Stomach (tissue), 9 donors: ENCODE measurements around the gene TANGO6. TPM values are rescaled to one million over a fixed set of nuclear protein-coding genes. Genes with fewer than 3 reads are reported as not detected.

Experiments
- DNase-seq, 2 donors: peaks; one replicate each; pipeline versions ENCODE4 v3.0.0 to v3.0.0-alpha.2; 2013 to 2019
- H3K27ac ChIP-seq, 5 donors: fragments of 200-600 bp in 4 of 5; sonication (generic) in 4 of 5; one replicate each; pipeline ENCODE4 v1.5.1; 2013 to 2019; ENCODE audit warnings: mild to moderate bottlenecking in 1 of 5, moderate library complexity in 1 of 5
- H3K27me3 ChIP-seq, 3 donors: fragments of 200-600 bp; sonication (generic); one replicate each; pipeline ENCODE4 v1.5.1; 2017 to 2019; ENCODE audit warnings: mixed run types in 1 of 3
- H3K36me3 ChIP-seq, 4 donors: fragments of 200-600 bp; sonication (generic); 1 replicate in 3 of 4; 2 replicates in 1 of 4; pipeline ENCODE4 v1.5.1; 2016 to 2019
- H3K4me1 ChIP-seq, 4 donors: fragments of 200-600 bp; sonication (generic); one replicate each; pipeline ENCODE4 v1.5.1; 2016 to 2019
- H3K4me3 ChIP-seq, 4 donors: fragments of 200-600 bp; sonication (generic) in 3 of 4; one replicate each; pipeline ENCODE4 v1.5.1; 2016 to 2019; ENCODE audit warnings: mild to moderate bottlenecking in 1 of 4
- H3K9me3 ChIP-seq, 4 donors: fragments of 200-600 bp; sonication (generic); one replicate each; pipeline ENCODE4 v1.5.1; 2016 to 2019
- EP300 ChIP-seq: sonication (generic); formaldehyde crosslinking; IDR thresholded peaks from one replicate; pipeline ENCODE4 v1.6.1; 2017; ENCODE audit warnings: antibody characterized with exemption
- POLR2A ChIP-seq, 4 donors: fragments of 450-650 bp; IDR thresholded peaks; one replicate each; pipeline ENCODE4 v1.6.1; 2016; ENCODE audit warnings: antibody characterized with exemption in 4 of 4, control low read depth in 2 of 4, mild to moderate bottlenecking in 1 of 4, moderate library complexity in 1 of 4
- POLR2AphosphoS5 ChIP-seq, 3 donors: sonication (generic); formaldehyde crosslinking; IDR thresholded peaks; one replicate each; pipeline ENCODE4 v1.6.1; 2016; ENCODE audit warnings: antibody characterized with exemption in 3 of 3
- WGBS, 5 donors: extraction: QIAGEN DNeasy Blood & Tissue Kit in 3 of 5; methylation state at CpG; one replicate each; pipeline versions ENCODE4 v1.1.5 to v1.1.7; 2013 to 2018; 5-methylcytosine and 5-hydroxymethylcytosine counted together
- intact Hi-C: fragments of 100-400 bp; cut with DNase I; formaldehyde crosslinking; loops from one replicate; pipeline ENCODE4 v1.15.1; 2023; ENCODE audit warnings: low total_unique reads
- polyA plus RNA-seq, 3 donors: library from polyadenylated mRNA; stranded (reverse); fragments of 200-250 nt; gene quantifications; one replicate each; pipeline ENCODE4 v1.2.3, GENCODE V29; 2013
- total RNA-seq, 5 donors: library from RNA; depleted of rRNA; stranded (reverse); fragments of >200 nt; gene quantifications; one replicate each; pipeline versions ENCODE4 v1.1.0 to v1.2.3, GENCODE V29; 2014 to 2016
- TF ChIP-seq, protein P1 (sequence below), 7 experiments: fragments of 450-650 bp in 4 of 7; fragments of 200-600 bp in 3 of 7; sonication (generic) in 3 of 7; IDR thresholded peaks; one replicate each; pipeline ENCODE4 v1.5.1; 2016 to 2019; ENCODE audit warnings: antibody characterized with exemption in 7 of 7, control low read depth in 2 of 7, mild to moderate bottlenecking in 1 of 7
- donor health status: healthy with polysubstance abuse.
- donor health status: Bipolar disorder and iron deficiency.
- donor health status: healthy.

Gene TANGO6
- total and polyA plus RNA-seq, 8 donors, result 2.2 to 32.7 (median 11.4) TPM

DNA sequence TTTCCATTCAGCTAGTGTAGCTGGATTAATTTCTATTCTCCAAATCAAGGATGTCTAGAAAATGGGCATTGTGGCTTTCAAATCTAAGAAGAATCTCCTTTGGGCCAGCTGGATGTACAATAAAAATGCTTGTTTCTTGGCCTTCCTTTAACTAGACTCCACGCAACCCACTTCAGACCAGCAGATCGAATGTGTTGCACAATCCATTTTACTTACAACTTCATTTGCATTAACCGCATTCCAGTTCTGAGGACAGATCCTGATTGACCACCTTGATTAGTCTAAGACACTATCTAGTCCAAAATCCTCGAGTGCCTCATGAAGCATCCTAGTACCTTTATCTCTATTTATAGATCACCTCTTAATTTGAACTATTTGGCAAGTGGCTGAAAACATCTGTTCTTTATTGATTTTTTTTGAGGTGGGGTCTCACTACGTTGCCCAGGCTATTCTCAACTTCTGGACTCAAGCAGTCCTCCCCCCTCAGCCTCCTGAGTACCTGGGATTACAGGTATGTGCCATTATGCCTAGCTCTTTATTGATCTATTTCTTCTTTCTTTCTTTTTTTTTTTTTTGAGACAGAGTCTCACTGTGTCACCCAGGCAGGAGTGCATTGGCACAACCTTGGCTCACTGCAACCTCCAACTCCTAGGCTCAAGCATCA is 241.8 kb downstream of the TANGO6 start:
- DNase-seq, result no peak
- Histone ChIP-seq H3K36me3 (peaks cover 8 to 32% (median 18%) of the 10 kb centered on the region in 4 donors), H3K27ac (no peak overlapping the region), H3K9me3 (no peaks in the 10 kb centered on the region), H3K27me3 (no peaks in the 10 kb centered on the region), H3K4me3 (no peak overlapping the region), H3K4me1 (peaks cover 8 to 31% (median 15%) of the 10 kb centered on the region in 4 donors)
- 86 to 93% (median 89%) methylated on average over 5 of the region's 5 CpGs for WGBS, 5 donors
- TF ChIP-seq POLR2A (IDR thresholded peaks at IDR 0.05) (no peak), EP300 (no peak), POLR2AphosphoS5 (IDR thresholded peaks at IDR 0.05) (no peak)
- TF ChIP-seq, protein P1, sequence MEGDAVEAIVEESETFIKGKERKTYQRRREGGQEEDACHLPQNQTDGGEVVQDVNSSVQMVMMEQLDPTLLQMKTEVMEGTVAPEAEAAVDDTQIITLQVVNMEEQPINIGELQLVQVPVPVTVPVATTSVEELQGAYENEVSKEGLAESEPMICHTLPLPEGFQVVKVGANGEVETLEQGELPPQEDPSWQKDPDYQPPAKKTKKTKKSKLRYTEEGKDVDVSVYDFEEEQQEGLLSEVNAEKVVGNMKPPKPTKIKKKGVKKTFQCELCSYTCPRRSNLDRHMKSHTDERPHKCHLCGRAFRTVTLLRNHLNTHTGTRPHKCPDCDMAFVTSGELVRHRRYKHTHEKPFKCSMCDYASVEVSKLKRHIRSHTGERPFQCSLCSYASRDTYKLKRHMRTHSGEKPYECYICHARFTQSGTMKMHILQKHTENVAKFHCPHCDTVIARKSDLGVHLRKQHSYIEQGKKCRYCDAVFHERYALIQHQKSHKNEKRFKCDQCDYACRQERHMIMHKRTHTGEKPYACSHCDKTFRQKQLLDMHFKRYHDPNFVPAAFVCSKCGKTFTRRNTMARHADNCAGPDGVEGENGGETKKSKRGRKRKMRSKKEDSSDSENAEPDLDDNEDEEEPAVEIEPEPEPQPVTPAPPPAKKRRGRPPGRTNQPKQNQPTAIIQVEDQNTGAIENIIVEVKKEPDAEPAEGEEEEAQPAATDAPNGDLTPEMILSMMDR (IDR thresholded peaks at IDR 0.05), result no peak
- intact Hi-C loops, result no loop called here

DNA sequence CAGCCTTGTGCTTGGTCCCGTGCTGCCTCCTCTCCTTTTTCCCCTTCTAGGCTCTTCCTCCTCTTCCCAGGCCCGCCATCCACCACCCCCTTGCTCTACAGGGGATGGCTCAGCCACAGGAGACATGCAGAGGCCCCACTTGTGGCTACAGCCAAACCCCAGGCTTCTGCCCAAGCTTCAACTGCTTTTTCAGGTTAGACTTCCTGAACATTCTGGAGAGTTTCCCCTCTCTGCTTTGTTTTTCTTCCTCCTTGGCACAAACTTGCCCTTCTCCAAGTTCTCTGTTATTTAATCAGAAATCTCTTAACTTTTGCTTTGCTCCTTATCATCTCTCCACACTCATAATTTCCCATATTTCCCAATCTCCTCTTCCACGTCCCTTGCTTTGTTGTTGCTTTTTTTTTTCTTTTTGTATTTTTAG is 243.8 kb downstream of the TANGO6 start:
- H3K27me3 ChIP-seq, result no peaks in the 10 kb centered on the region
- H3K4me1 ChIP-seq, result peaks cover 8 to 33% (median 15%) of the 10 kb centered on the region in 4 donors
- no peaks in the 10 kb centered on the region for H3K9me3 ChIP-seq
- TF ChIP-seq, protein P1 (IDR thresholded peaks at IDR 0.05), result no peak
- no peak for TF ChIP-seq EP300
- no peak for TF ChIP-seq POLR2A (IDR thresholded peaks at IDR 0.05)
- peak in 1 of 3 donors; percentile 11 for TF ChIP-seq POLR2AphosphoS5 (IDR thresholded peaks at IDR 0.05)
- H3K36me3 ChIP-seq, result peaks cover 8 to 32% (median 18%) of the 10 kb centered on the region in 4 donors
- intact Hi-C loops, result no loop called here
- WGBS, 5 donors, result 42 to 51% (median 47%) methylated on average over 3 of the region's 3 CpGs
- H3K27ac ChIP-seq, result peak overlapping the region in 3 of 5 donors; percentile 40 to 71 (median 56)
- no peak for DNase-seq
- H3K4me3 ChIP-seq, result no peak overlapping the region

DNA sequence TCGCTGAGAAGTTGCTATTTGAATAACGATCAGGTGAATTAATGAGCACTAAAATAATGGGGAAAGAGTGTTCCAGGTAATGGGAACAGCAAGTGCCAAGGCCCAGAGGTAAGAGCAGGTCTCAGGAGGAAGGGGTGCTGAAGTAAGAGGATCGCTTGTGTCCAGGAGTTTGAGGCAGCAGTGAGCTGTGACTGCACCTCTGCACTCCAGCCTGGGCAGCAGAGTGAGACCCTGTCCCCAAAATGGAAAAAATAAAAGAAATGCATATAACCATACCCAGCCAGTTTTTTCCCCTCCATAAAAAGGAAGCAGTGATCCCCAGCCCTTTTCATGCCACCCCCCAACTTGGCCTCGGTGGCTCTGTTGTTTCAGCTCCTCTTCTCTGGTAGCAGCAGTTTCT is 245.4 kb downstream of the TANGO6 start:
- Histone ChIP-seq H3K4me1 (peaks cover 8 to 33% (median 15%) of the 10 kb centered on the region in 4 donors), H3K27ac (peak overlapping the region in 1 of 5 donors; percentile 53), H3K4me3 (no peak overlapping the region), H3K9me3 (no peaks in the 10 kb centered on the region), H3K36me3 (peaks cover 5 to 25% (median 13%) of the 10 kb centered on the region in 4 donors), H3K27me3 (no peaks in the 10 kb centered on the region)
- TF ChIP-seq, protein P1 (IDR thresholded peaks at IDR 0.05), result no peak
- TF ChIP-seq POLR2A (IDR thresholded peaks at IDR 0.05), result no peak
- no peak for TF ChIP-seq EP300
- TF ChIP-seq POLR2AphosphoS5 (IDR thresholded peaks at IDR 0.05), result no peak
- 65 to 75% (median 69%) methylated on average over 4 of the region's 4 CpGs for WGBS, 5 donors
- intact Hi-C loops, result no loop called here
- DNase-seq, result no peak

DNA sequence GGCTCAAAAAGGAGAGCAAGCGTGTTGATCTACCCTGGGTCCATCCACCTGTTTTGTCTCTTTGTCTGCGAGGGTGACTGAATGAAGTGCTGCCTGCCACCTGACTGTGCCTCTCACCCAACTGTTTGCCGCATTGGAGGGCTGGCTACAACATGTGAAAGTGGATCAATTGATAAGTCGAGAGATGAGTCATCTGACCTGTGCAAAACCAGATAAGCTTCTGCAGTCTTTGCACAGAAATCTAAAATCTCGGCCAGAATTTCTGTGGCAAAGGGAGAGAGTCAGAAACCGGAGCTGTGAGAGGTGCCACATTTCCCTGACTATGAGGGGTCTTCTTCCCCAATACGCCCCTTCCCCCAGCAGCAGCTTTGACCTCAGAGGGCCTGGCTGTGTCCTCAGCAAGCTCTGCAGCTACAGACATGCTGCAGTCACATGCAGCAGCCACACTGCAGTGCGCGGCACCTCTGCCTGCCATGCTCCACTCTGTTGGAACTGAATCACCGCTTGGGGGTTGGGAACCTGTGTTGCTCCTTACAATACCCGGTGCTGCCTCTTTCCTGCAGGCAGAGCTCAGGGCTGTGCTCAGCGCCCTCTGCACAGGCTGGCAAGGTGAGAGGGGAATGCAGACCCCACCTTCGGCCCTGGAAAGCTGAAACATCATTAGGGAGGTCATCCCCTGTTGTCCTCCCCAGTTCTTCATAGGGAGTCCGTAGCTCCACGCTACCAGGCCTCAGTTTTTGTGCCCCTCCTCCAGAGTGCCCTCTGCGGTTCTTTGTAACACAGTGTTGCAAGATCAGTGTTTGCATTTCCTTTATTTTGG is 246.0 kb downstream of the TANGO6 start:
- WGBS, 5 donors, result 23 to 33% (median 30%) methylated on average over 16 of the region's 16 CpGs
- H3K9me3 ChIP-seq, result no peaks in the 10 kb centered on the region

More for the DNA sequence above, 246.0 kb downstream of the TANGO6 start:
- peak; percentile 40 to 73 for DNase-seq
- peaks cover 0 to 19% (median 8%) of the 10 kb centered on the region in 4 donors for H3K36me3 ChIP-seq
- H3K27ac ChIP-seq, result peak overlapping the region in 2 of 5 donors; percentile 9 to 53
- no peaks in the 10 kb centered on the region for H3K27me3 ChIP-seq
- intact Hi-C loops, result no loop called here
- TF ChIP-seq, protein P1 (IDR thresholded peaks at IDR 0.05), result no peak
- TF ChIP-seq POLR2A (IDR thresholded peaks at IDR 0.05), result no peak
- no peak for TF ChIP-seq EP300
- no peak for TF ChIP-seq POLR2AphosphoS5 (IDR thresholded peaks at IDR 0.05)
- peaks cover 8 to 33% (median 15%) of the 10 kb centered on the region in 4 donors for H3K4me1 ChIP-seq
- no peak overlapping the region for H3K4me3 ChIP-seq
